GM18868 (cell line): ENCODE data around the gene MEGF9.

Source experiments
- ATAC-seq: cut with Tn5 transposase; IDR thresholded peaks from one replicate; pipeline ENCODE4 v1.9.1; 2021; ENCODE audit warnings: mild to moderate bottlenecking, moderate library complexity; ENCODE audit not compliant: unreplicated experiment

The MEGF9 gene

DNA sequence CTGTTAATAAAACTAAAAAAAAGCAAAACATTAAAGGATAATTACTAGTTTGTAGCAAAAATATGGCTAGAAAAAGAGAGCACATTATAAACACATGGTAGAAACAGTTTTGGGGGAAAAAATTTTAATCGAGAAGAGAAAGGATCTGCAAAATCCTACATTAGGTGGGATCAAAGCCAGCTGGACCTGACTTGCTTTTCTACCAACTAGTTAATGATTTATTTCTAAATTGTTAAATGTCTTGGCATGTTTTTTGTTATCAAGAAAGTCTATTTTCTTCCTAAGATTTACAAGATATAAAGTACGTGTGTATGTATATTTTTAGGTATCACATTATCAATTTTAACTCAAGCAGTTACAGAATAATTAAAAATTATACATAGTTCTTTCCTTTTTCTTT lies 87.2 kb downstream of the MEGF9 start:
- ATAC-seq, result no peak

DNA sequence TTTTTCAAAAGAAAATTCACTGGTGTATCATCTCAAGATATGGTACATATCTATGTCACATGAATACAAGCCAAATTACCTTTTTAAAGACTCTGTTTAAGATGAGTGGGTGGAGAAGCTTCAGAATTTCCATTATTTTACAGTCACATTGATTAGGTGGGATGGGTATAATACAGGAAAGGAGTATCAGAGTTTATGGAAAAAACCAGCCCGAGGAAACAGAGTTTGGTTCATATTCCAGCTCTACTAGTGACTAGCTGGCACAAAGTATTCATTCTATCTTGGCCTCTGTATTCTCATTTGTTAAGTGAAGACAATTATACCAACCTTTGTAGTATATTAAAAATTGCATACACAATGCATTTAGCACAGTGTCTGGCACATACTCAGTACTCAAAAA lies 87.8 kb downstream of the MEGF9 start:
- ATAC-seq, result no peak

DNA sequence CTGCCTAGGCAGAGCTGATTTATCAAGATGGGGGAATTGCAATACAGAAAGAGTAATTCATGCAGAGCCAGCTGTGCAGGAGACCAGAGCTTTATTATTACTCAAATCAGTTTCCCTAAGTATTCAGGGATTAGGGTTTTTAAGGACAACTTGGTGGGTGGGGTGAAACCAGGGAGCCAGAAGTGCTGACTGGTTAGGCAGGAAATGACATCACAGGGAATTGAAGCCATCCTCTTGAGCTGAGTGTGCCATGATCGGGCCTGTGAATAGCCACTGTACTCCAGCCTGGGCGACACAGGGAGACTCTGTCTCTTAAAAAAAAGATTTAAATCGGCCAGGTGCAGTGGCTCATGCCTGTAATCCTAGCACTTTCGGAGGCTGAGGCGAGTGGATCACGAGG lies 89.0 kb downstream of the MEGF9 start:
- ATAC-seq, result no peak

DNA sequence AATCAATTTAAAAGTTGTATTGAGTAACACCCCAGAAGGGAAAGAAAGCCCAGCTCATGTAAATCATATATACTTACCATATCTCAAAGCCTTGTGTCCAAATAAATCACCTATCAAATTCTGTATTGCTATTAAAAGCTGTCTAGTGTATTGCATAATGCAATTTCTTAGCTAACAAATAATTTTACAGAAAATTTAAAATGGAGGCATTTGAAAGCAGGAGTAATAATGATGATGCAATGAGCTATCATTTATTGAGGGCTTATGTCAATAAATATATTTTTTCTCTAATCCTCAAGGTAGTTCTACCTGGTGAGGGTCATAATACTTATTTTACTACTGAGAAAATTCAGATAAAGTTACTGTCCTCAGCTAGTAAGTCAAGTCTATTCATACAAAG lies 91.5 kb downstream of the MEGF9 start:
- ATAC-seq, result no peak

DNA sequence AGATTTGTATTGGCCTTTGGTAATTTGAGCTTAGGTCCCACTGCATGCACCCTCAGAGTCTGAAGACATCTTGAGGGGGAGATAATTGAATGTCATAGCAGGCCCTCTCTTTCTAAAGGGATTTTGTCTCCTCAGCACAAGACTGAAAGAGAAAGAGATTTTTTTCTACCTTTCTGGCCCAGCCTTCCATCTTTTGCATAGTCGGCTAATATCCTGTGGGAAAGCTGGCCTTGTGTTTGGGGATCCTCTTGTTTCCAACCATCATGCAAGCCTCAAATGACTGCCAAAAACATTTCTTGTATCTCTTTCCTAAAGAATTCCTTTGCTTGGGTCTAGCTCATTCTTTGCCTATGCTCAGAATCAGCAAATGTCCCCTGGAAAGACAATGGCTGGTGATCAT lies 92.3 kb downstream of the MEGF9 start:
- no peak for ATAC-seq

DNA sequence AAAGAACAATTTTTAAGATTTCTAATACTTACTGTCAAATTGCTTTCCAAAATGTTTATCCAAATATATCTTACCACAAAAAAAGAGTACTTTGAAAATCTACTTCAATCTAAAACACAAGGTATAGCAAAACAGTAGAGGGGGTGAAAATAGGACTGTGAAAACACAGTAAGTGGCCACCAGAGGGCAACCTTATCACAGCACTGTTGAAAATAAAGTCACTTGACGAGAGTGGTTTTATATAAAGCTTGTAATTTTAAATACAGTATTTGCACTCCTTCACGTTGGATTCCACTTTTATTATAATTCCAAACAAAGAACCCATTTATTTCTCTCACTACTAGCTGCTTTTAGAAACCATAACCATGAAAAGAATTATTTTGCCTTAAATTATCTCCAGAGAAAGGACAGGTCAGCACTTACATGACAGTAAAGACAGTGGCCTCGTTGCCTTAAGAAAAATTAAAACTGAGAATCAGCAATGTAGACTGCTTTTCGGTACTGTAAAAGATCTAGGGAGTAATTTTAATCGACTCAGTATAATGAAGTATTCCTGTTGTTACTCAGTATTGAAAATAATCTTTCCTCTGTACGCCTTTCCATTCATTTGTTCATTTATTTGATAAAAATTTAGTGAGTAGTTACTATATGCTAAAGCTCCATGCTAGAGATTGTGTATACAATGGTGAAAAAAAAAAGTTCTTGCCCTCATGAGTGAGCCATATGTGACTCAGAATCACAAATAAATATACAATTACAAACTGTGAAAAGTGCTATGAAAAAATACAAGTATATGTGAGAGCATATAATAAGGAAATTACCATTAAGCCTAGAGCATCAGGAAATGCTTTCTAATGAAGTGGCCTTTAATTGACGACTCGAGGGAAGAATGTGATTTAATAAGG lies 94.3 kb downstream of the MEGF9 start:
- ATAC-seq, result peak; percentile 77

DNA sequence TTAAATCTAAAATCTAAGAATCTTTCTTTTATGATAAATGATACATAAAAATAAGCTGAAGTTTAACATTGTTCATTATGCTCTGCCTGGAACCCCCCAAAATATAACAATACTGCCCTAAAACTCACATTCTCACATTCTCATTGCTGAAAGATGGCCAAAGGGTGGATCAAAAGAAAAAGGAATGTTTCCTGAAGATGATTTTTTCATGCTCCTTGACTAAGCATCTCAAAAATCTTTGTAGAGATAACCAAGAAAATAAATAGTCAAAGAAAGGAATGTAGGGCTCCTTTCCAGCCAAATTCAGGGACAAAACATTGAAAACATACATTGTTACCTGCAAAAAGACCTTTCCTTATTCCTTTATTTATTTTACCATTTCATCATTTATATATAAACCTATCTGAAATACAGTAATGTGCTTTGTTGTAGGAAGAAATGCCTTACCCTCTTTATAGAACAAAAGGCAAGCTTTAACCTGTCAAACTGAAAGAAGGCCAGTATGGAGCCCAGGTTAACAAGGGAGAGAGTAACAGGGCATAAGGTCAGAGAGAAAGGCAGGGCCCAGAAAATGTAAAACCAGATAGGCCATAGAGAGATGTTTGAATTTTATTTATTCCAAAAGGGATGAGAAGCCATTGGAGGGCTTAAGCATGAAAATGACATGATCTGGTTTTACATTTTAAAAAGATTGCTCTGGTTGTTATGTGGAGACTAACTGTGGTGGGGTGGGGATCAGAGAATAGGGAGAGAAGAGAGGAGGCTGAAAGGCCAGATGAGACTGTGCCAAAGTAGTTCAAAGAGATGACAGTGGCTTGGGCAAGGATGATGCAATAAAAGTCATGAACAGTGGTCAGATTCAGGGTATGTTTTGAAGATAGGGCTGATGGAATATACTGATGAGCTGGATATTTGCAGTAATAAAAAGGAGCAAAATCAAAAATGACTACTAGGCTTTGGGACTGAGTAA lies 97.0 kb downstream of the MEGF9 start:
- no peak for ATAC-seq

DNA sequence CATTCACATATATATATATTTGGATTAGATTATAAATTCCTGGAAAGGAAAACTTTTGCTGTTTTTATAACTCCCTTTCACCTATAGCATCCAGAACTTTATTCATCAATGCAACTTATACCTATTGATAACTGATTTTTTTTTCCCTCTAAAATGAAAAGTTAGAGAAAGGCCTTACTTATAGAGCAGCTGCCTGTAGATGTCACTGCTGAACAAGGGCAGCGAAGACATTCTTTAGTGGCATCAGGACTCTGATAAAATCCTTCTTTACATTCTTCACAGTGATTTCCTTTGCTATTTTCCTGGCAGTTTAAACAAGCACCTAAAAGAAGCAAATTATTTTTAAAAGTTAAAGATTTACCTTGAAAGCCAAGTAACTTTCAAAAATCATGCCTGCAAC lies 102.1 kb downstream of the MEGF9 start:
- ATAC-seq, result no peak

DNA sequence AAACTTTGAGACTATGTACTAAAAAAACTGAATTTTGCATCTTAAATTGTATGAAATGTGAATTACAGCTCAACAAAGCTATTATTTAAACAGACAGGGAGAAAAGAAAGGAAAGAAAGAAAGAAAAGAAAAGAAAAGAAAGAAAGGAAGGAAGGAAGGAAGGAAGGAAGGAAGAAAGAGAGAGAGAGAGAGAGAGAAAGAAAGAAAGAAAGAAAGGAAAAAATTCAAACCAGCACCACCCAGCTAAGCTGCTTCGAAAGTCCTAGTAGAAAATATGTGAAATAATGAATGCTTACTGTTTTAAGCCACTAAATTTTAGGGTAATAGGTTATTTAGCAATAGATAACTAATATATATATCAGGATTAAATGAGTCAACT lies 102.6 kb downstream of the MEGF9 start:
- ATAC-seq, result no peak

DNA sequence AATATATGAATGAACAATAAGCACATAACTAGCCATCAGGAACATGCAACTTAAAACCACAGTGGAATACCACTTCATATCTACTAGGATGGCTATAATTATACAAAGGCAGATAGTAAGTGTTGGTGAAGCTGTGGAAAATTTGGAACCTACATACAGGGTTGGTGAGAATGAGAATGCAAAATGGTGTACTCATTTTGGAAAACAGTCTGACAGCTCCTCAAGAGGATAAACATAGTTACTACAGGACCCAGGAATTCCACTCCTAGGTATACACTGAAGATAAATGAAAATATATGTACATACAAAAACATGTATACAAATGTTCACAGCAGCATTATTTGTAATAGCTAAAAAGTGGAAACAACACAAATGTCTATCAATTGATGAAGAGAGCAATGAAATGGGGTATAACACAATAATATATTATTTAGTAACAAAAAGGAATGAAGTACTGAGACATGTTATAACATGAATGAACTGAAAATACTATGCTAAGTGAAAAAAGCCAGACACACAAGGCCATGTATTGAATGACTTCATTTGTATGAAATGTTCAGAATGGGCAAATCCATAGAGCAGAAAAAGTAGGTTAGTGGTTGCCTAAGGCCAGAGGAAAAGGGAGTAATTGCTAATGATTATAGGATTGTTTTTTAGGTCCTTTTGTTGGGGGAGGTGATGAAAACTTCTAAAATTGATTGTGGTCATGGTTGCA lies 103.1 kb downstream of the MEGF9 start:
- no peak for ATAC-seq

DNA sequence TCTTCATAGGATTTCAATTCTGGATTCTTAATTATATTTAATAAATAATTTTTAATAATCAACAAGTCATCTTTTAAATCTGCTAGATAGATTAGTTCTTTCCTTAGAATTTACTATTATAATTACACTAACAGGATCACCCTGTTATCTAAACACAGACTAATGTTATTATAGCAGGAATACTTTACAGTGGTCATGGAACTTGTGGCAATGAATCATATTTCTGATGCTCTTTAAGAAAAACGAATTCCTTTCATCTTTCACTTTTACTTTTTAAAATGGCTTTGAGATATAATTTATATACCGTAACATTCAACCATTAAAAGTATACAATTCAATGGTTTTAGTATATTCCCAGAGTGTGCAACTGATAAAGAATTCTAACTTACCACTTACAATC lies 104.6 kb downstream of the MEGF9 start:
- no peak for ATAC-seq

DNA sequence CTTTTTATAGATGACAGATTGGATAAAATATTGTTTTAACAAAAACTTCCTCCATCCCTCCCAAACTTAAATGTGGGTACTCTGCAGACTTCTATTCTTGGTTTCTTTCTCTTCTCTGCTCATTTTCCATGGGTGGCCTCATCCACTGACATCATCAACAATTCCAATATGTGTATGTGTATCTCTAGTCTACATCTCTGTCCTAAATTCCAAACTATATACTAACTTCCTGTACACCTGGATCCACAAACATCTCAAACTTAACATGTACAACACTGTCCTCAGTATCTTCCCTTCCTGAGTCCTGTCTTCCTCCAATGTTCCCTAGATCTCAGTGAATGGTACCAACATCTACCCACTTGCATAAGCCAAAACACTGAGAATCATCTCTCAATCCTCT lies 105.8 kb downstream of the MEGF9 start:
- no peak for ATAC-seq

DNA sequence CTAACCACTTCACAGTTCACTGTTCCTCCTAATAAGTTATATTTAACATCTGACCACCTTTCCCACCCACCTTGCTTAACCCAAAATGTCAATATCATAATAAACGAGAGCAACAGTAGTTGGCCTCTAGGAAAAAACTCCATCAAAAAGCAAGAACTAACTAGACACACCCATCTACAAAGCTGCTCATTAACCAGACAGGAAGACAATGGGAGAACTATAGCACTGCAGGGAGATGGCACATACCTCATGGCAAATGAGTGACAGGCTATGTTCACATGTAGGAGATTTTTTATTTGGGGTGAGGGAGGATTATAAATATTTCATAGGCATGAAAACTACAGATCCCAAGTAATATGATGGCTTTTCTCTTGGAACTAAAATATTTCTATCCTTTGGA lies 110.7 kb downstream of the MEGF9 start:
- no peak for ATAC-seq

DNA sequence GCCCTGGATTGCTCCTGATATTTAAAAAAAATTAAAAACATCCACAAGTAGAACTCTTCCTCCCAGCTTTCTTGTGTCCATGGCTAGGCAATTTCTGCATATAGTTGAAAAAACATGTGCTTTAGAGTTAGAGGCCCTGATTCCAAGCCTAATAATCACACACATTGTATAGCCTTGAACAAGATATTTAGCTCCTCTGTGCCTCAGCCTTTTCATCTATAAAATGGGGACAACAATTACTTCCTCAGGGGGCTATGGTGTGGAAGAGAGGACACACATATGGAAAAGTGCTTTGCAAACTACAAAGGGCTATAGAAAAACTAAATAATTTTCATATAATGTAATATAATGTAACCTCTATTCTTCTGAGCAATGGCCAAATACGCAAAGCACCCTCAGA lies 111.3 kb downstream of the MEGF9 start:
- no peak for ATAC-seq

DNA sequence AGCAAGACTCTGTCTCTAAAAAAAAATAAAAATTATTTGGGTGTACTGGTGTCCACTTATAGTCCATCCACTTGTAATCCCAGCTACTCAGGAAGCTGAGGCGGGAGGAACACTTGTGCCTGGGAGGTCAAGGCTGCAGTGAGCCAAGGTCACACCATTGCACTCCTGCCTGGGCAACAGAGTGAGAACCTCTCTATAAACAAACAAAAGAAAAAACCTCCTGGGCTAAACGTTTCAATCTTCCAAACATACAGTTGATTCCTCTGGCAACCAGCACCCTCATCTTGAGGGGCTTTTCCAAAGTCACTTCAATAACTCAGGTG lies 120.4 kb downstream of the MEGF9 start:
- ATAC-seq, result no peak

DNA sequence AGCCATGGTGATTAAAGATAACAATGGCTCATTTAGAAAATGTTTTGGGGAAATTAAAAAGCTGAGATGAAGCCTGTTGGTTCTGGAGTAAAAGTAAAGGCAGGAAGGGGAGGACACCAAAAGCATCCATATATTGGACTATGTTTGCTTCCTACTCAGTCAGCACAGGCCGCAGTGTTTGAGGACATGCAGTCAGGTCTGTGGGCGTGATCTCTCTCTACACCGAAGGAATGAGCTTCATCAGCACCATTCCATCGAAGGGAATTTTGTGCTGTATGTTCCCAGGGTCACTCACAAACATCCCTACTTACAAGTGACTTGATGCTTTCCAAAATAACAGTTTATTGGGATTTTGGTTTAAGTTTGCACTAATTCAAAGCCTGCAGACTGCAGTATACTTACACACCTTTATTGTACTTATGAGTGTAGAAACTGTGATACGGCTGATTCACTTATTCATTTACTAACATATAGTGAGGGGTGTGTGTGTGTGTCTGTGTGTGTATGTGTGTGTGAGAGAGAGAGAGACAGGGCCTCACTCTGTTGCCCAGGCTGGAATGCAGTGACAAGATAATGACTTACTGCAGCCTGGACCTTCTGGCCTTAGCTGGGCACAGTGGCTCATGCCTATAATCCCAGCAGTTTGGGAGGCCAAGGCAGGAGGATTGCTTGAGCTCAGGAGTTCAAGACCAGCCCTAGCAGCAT lies 120.9 kb downstream of the MEGF9 start:
- ATAC-seq, result no peak

DNA sequence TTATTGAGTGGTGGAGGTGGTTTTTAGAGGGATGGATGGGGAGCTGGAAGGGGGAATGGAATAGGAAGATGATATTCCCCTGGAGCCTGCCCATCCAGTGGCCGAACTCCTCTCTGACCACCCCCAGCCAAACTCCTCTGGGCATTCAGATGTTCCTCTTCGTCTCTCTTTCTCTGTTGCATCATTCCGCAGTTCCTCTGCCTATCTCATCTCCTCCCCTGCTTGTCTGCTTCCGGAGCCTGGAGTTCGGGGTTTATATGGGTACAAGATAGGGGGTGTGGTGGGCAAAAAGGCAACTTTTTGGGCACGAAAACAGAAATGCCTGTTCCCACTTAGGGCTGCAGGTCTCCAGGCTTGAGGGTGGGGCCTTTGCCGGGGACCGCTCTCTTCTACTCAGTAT lies 122.1 kb downstream of the MEGF9 start:
- ATAC-seq, result no peak

DNA sequence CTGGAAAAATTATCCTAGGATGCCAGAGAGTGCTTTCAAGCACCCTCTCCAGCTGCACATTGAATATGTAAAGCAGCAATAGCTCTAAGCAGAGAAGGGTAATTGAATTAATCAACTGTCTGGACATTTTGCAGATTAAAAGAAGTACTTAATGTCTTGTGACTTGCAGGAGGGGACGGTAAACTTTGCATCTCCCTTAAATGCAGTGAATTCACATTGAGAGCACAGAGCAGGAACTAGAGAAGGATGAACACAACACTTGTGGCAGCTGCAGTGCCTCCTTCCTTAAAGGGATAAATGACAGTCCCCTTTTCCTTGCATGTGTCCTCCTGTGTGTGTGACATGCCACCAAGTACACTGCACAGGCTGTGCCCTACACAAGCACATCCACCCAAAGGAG lies 126.9 kb downstream of the MEGF9 start:
- ATAC-seq, result no peak

DNA sequence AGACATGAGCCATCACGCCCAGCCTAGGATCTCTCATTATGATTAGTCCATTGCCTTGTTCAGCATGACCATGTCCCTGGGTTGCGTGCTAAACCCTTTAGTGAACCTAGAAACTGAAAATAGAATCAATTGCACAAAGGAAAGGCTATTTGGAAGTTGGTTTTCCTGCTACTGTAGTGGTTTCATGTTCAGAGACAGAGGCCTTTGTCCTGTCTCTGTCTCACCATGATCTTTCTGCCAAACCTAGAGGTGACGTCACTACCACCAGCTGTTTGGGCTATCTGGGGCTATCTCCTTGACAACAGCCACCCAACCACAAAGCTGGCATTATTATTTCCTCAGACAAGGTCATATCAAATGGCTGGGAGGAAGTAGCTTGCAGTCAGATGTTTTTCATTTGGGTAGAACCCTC lies 130.3 kb downstream of the MEGF9 start:
- ATAC-seq, result peak; percentile 42

DNA sequence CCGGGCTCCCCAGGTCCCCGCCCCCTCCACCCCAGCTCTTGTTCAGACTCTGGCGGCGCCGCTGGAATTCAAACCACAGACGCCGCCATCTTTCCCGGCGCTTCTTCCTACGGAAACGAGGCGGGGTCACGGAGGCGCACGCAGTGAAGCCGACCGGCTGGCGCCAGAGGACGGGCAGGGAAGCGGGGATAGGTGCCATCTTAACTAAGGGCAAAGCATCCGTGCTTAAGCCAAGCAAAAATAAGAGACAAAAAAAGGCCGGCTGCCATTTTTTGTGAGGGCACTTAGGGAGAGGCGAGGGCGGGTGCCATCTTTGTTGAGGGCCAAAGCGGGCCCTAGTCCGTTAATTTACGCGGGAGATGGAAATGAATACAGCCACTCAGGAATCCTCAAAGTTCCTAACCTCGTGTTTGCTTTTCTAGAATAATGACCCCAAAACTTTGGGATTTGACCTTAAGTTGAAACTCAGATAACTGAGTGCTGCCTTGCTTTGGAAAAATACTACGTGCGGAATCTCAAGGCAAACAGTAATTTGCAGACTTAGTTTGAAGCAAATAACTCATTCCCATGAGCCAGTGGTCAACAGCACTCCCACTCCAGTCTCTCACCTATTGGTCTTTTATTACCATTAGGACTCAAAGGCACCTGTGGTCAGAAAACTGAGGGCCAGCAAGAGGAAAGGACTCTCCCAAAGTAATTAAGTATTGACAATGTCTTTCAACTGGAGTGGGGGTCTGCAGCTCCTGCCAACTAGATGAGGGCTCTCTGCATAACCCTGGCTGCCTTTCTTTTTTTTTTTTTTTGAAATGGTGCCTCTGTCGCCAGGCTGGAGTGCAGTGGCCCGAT lies 134.0 kb downstream of the MEGF9 start, which contains the start of gene CDK5RAP2:
Gene CDK5RAP2, minus strand, starts transcription at position 117 of the 846 bp plus-strand sequence. CDS start 189 bp downstream, outside the sequence.
- ATAC-seq, result peak; percentile 94
